Type B pancreatic cell (in vitro differentiated cells): ENCODE data around the gene ZNF335. TPM values are rescaled to one million over a fixed set of nuclear protein-coding genes. Genes with fewer than 3 reads are reported as not detected.

Source experiments
- DNase-seq: peaks from one replicate; pipeline ENCODE4 v3.0.0; 2021; ENCODE audit warnings: mixed read lengths; ENCODE audit not compliant: unreplicated experiment; ENCODE audit errors: extremely low spot score
- H3K27ac Mint-ChIP-seq: 2 replicates; pipeline ENCODE4 v1.8.0; 2021; ENCODE audit warnings: mild to moderate bottlenecking, mixed read lengths
- H3K27me3 Mint-ChIP-seq: 2 replicates; pipeline ENCODE4 v1.8.0; 2021; ENCODE audit warnings: mixed read lengths
- H3K36me3 Mint-ChIP-seq: 2 replicates; pipeline ENCODE4 v1.8.0; 2021; ENCODE audit warnings: mixed read lengths
- H3K4me1 Mint-ChIP-seq: one replicate; pipeline ENCODE4 v1.8.0; 2021; ENCODE audit warnings: mixed read lengths; ENCODE audit not compliant: unreplicated experiment
- H3K4me3 Mint-ChIP-seq: 2 replicates; pipeline ENCODE4 v1.8.0; 2021; ENCODE audit warnings: mild to moderate bottlenecking, mixed read lengths
- H3K9me3 Mint-ChIP-seq: 2 replicates; pipeline ENCODE4 v1.8.0; 2021; ENCODE audit warnings: mixed read lengths
- total RNA-seq: library from RNA; stranded (reverse); gene quantifications from 2 replicates; pipeline ENCODE4 v1.2.1, GENCODE V29; 2021; ENCODE audit warnings: low replicate concordance
- TF ChIP-seq, protein P1 (sequence below): fragments of 200-600 bp; sonication (generic); conservative IDR thresholded peaks from 2 replicates; pipeline ENCODE4 v1.5.0; 2021; ENCODE audit warnings: antibody characterized with exemption, mild to moderate bottlenecking

Gene ZNF335
- total RNA-seq, 1 donor from 2014 or later: 19.9 TPM

DNA sequence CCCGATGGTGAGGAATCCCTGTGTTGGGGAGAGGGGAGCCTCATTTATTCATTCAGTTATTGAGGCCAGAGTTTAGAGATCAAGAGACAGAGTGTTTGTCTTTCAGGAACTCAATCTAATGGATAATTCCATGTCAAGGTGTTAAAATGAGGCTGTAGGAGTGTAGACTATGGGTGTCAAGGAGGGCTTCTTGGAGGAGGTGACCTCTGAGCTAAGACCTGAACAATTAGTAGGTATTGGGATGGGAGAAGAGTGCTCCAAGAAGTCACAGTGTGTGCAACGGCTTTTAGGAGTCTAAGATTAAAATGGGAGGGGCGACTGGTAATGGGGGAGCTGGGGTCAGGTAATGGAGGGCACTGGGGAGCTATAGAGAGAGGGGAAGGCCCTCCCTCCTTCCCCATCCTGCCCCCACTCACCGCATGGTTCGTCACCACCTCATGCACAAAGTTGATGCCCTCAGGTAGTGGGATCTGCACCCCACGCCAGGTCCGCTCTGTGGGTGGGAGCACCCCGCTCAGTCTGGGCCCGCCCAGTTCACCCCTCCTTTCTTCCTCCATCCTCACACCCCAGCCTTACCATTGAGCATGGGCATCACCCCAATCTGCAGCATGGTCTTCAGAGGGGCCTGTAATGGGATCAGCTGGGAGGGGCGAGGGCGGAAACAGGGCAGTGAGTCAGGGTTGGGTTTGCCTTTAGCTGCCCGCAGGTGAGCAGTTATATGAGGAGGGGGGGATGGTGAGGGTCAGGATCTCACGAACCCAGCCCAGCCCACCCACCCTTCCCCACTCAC lies 72.8 kb downstream of the ZNF335 start:
- no peaks in the 10 kb centered on the region for H3K4me1 Mint-ChIP-seq
- H3K36me3 Mint-ChIP-seq: peaks cover 9% of the 10 kb centered on the region

More for the DNA sequence above, 72.8 kb downstream of the ZNF335 start:
- Mint-ChIP-seq H3K27ac (no peak overlapping the region), H3K4me3 (no peak overlapping the region), H3K9me3 (no peaks in the 10 kb centered on the region), H3K27me3 (no peaks in the 10 kb centered on the region)
- no peak for DNase-seq
- TF ChIP-seq, protein P1, sequence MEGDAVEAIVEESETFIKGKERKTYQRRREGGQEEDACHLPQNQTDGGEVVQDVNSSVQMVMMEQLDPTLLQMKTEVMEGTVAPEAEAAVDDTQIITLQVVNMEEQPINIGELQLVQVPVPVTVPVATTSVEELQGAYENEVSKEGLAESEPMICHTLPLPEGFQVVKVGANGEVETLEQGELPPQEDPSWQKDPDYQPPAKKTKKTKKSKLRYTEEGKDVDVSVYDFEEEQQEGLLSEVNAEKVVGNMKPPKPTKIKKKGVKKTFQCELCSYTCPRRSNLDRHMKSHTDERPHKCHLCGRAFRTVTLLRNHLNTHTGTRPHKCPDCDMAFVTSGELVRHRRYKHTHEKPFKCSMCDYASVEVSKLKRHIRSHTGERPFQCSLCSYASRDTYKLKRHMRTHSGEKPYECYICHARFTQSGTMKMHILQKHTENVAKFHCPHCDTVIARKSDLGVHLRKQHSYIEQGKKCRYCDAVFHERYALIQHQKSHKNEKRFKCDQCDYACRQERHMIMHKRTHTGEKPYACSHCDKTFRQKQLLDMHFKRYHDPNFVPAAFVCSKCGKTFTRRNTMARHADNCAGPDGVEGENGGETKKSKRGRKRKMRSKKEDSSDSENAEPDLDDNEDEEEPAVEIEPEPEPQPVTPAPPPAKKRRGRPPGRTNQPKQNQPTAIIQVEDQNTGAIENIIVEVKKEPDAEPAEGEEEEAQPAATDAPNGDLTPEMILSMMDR: no peak

Other genes with a start within 250 kb of the ZNF335 start
- gene SPINT4, start 249.9 kb downstream of the ZNF335 start, total RNA-seq: not detected in 2 replicates
- not detected in 2 replicates for gene WFDC3, start 180.3 kb downstream of the ZNF335 start, total RNA-seq
- gene DNTTIP1, start 180.2 kb downstream of the ZNF335 start, total RNA-seq: 26.5 and 32.9 TPM in 2 replicates
- gene UBE2C, start 159.6 kb downstream of the ZNF335 start, total RNA-seq: 46.4 and 136 TPM in 2 replicates
- gene TNNC2, start 144.9 kb downstream of the ZNF335 start, total RNA-seq: 2.1 TPM in 1 of 2 replicates, not detected in the other
- 12.2 and 16.4 TPM in 2 replicates for gene SNX21, start 138.4 kb downstream of the ZNF335 start, total RNA-seq
- gene ACOT8, start 114.8 kb downstream of the ZNF335 start, total RNA-seq: 20.6 and 21.3 TPM in 2 replicates
- 3.7 and 4.7 TPM in 2 replicates for gene ZSWIM3, start 114.6 kb downstream of the ZNF335 start, total RNA-seq
- 17.1 and 17.3 TPM in 2 replicates for gene ZSWIM1, start 91.0 kb downstream of the ZNF335 start, total RNA-seq
- 2.6 and 4.2 TPM in 2 replicates for gene SPATA25, start 84.6 kb downstream of the ZNF335 start, total RNA-seq
- 6.4 TPM in 2 replicates for gene NEURL2, start 81.0 kb downstream of the ZNF335 start, total RNA-seq
- 142 and 174 TPM in 2 replicates for gene CTSA, start 80.9 kb downstream of the ZNF335 start, total RNA-seq
- gene PLTP, start 60.0 kb downstream of the ZNF335 start, total RNA-seq: 40.7 and 96.5 TPM in 2 replicates
- 35.0 and 37.6 TPM in 2 replicates for gene PCIF1, start 37.5 kb downstream of the ZNF335 start, total RNA-seq
- 0.53 TPM in 1 of 2 replicates, not detected in the other for gene MMP9, start 36.7 kb upstream of the ZNF335 start, total RNA-seq
- 3.1 and 5.1 TPM in 2 replicates for gene SLC12A5, start 57.0 kb upstream of the ZNF335 start, total RNA-seq
- 43.5 and 48.6 TPM in 2 replicates for gene NCOA5, start 117.8 kb upstream of the ZNF335 start, total RNA-seq
- 0.40 and 1.5 TPM in 2 replicates for gene CD40, start 146.1 kb upstream of the ZNF335 start, total RNA-seq